Measurements from ENCODE around the gene ZNF93. TPM values are rescaled to one million over a fixed set of nuclear protein-coding genes. Genes with fewer than 3 reads are reported as not detected.
A peak's percentile ranks its signal among the peaks of the same experiment; 100 is the strongest.
"Not testable (repeated sequence)": the region's sequence is repeated elsewhere in the genome, so short reads cannot be mapped to it uniquely, and the experiment has no call there.

The ZNF93 gene
- total RNA-seq, 1 experiment from 2014 or later = 0.40 TPM

DNA sequence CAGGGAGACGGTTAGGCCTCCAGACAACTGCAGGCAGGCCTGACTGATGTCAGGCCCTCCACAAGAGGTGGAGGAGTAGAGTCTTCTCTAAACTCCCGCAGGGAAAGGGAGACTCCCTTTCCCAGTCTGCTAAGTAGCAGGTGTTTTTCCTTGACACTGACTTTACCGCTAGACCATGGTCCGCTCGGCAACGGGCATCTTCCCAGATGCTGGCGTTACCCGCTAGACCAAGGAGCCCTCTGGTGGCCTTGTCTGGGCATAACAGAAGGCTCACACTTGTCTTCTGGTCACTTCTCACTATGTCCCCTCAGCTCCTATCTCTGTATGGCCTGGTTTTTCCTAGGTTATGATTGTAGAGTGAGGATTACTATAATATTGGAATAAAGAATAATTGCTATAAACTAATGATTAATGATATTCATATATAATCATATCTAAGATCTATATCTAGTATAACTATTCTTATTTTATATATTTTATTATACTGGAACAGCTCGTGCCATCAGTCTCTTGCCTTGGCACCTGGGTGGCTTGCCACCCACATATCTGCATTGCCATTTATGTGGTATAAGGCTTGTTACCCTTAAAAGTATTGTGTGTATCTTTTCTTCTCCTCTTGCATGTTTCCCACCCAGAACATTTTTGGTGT is 58.5 kb downstream of the ZNF93 start:
- H3K36me3 ChIP-seq (ENCODE audit: low read depth, low read length); H3K27me3 ChIP-seq (ENCODE audit: low read length); H3K79me2 ChIP-seq (ENCODE audit: low read length); H4K20me1 ChIP-seq (ENCODE audit: low read length); BruUV-seq (replicated peaks); POLR2A ChIA-PET (ENCODE audit: unreplicated experiment); ATAC-seq; H3K4me2 ChIP-seq (ENCODE audit: low read length); H3K9me2 ChIP-seq (replicated peaks; ENCODE audit: low read length); H2AFZ ChIP-seq (ENCODE audit: low read length); CTCF ChIA-PET; H3K4me3 ChIP-seq (ENCODE audit: low read length); H3K9ac ChIP-seq (ENCODE audit: low read length); H3K27ac ChIP-seq (ENCODE audit: low read length); H3F3A ChIP-seq (ENCODE audit: low read length, unreplicated experiment); H3K4me1 ChIP-seq (ENCODE audit: insufficient read depth, low read length): not testable (repeated sequence)
- intact Hi-C loops (cut with micrococcal nuclease) = loop anchor here (10.0 kb wide), 1 partner anchor 424 kb away; the partner anchor contains the start of gene CILP2
- H3K9me3 ChIP-seq (ENCODE audit: low read length) = 0 out of 2 replicates have a peak, but pooled peaks cover 10% of the 10 kb centered on the region
- peak; percentile 34 for DNase-seq

- H3K4me3 ChIP-seq (ENCODE audit: low read length) = no peak overlapping the region
- H3K36me3 ChIP-seq (ENCODE audit: low read depth, low read length) = no peaks in the 10 kb centered on the region; the same call in 1 of the 2 replicates
- no peaks in the 10 kb centered on the region for H3F3A ChIP-seq (ENCODE audit: low read length, unreplicated experiment)
- no peak for DNase-seq
- H3K4me2 ChIP-seq (ENCODE audit: low read length) = no peak overlapping the region
- ChIA-PET POLR2A (ENCODE audit: unreplicated experiment) (no interaction called here), CTCF (no interaction called here)
- intact Hi-C loops (cut with micrococcal nuclease) = no loop called here
- H3K27me3 ChIP-seq (ENCODE audit: low read length) = no peaks in the 10 kb centered on the region
- peaks cover 16% of the 10 kb centered on the region; the same call in 1 of the 2 replicates for H3K9me3 ChIP-seq (ENCODE audit: low read length)
- no peaks in the 10 kb centered on the region for H3K79me2 ChIP-seq (ENCODE audit: low read length)
- no peaks in the 10 kb centered on the region for H4K20me1 ChIP-seq (ENCODE audit: low read length)
- H2AFZ ChIP-seq (ENCODE audit: low read length) = no peak overlapping the region
- H3K27ac ChIP-seq (ENCODE audit: low read length) = no peak overlapping the region
- TF ChIP-seq CTCF (conservative IDR thresholded peaks at IDR 0.05; ENCODE audit: low read depth, low read length) (no peak), EZH2phosphoT487 (IDR thresholded peaks at IDR 0.05; ENCODE audit: borderline replicate concordance, low read length) (no peak), EZH2 (IDR thresholded peaks at IDR 0.05; ENCODE audit: low read length, unreplicated experiment) (no peak)
- no TSS peak for BruUV-seq (replicated peaks)
- no peak for ATAC-seq
- H3K9me2 ChIP-seq (replicated peaks; ENCODE audit: low read length) = no peaks in the 10 kb centered on the region
- no peaks in the 10 kb centered on the region for H3K4me1 ChIP-seq (ENCODE audit: insufficient read depth, low read length)
- H3K9ac ChIP-seq (ENCODE audit: low read length) = no peak overlapping the region
Observed at GRCh38 chr19:19964416-19964815, 63.7 kb downstream of the ZNF93 start.

GRCh38 chr19:19966126-19966525 is 65.4 kb downstream of the ZNF93 start:
- H2AFZ ChIP-seq (ENCODE audit: low read length); H3K79me2 ChIP-seq (ENCODE audit: low read length); H3F3A ChIP-seq (ENCODE audit: low read length, unreplicated experiment); DNase-seq; intact Hi-C loops (cut with micrococcal nuclease); H3K4me1 ChIP-seq (ENCODE audit: insufficient read depth, low read length); ATAC-seq; BruUV-seq (replicated peaks); H3K27me3 ChIP-seq (ENCODE audit: low read length); H3K9me2 ChIP-seq (replicated peaks; ENCODE audit: low read length); CTCF ChIA-PET; H3K36me3 ChIP-seq (ENCODE audit: low read depth, low read length); H3K4me2 ChIP-seq (ENCODE audit: low read length); H3K9ac ChIP-seq (ENCODE audit: low read length); H3K4me3 ChIP-seq (ENCODE audit: low read length); POLR2A ChIA-PET (ENCODE audit: unreplicated experiment); H3K27ac ChIP-seq (ENCODE audit: low read length); H4K20me1 ChIP-seq (ENCODE audit: low read length): not testable (repeated sequence)
- peaks cover 11% of the 10 kb centered on the region; the same call in 1 of the 2 replicates for H3K9me3 ChIP-seq (ENCODE audit: low read length)

DNA sequence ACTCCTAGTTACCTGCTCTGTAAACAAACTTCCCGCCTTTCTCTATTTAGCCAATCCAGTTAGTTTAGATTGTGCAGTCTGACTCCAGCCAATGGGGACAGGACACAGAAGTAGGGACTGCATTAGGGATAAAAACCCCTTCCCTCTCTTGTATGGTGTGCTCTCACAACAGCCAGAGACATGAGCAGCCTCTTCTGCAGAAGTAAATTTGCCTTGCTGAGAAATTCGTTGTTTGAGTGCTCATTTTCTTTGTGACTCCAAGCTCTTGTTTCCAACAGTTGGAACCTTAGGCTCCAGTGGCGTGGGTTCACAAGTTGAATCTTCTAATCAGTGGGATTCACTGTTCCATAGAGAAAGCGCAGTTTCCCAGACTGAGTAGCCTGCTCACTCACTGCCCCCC is 66.1 kb downstream of the ZNF93 start:
- ChIA-PET CTCF (no interaction called here), POLR2A (ENCODE audit: unreplicated experiment) (no interaction called here)
- no peak overlapping the region for H3K27ac ChIP-seq (ENCODE audit: low read length)
- no peaks in the 10 kb centered on the region for H3K27me3 ChIP-seq (ENCODE audit: low read length)
- ATAC-seq (no peak), DNase-seq (no peak)
- intact Hi-C loops (cut with micrococcal nuclease) = no loop called here
- no peak overlapping the region for H3K4me2 ChIP-seq (ENCODE audit: low read length)
- no peaks in the 10 kb centered on the region for H4K20me1 ChIP-seq (ENCODE audit: low read length)
- no peaks in the 10 kb centered on the region; the same call in 1 of the 2 replicates for H3K36me3 ChIP-seq (ENCODE audit: low read depth, low read length)
- no peak for TF ChIP-seq EZH2phosphoT487 (IDR thresholded peaks at IDR 0.05; ENCODE audit: borderline replicate concordance, low read length)
- TF ChIP-seq CTCF (conservative IDR thresholded peaks at IDR 0.05; ENCODE audit: low read depth, low read length) = no peak
- no peak for TF ChIP-seq EZH2 (IDR thresholded peaks at IDR 0.05; ENCODE audit: low read length, unreplicated experiment)
- BruUV-seq (replicated peaks) = no TSS peak
- H2AFZ ChIP-seq (ENCODE audit: low read length) = no peak overlapping the region
- no peaks in the 10 kb centered on the region for H3K79me2 ChIP-seq (ENCODE audit: low read length)
- no peak overlapping the region for H3K4me3 ChIP-seq (ENCODE audit: low read length)
- no peaks in the 10 kb centered on the region for H3K4me1 ChIP-seq (ENCODE audit: insufficient read depth, low read length)
- H3K9me2 ChIP-seq (replicated peaks; ENCODE audit: low read length) = no peaks in the 10 kb centered on the region
- no peaks in the 10 kb centered on the region for H3F3A ChIP-seq (ENCODE audit: low read length, unreplicated experiment)
- H3K9me3 ChIP-seq (ENCODE audit: low read length) = peaks cover 11% of the 10 kb centered on the region; the same call in 1 of the 2 replicates
- no peak overlapping the region for H3K9ac ChIP-seq (ENCODE audit: low read length)
